ENCODE measurements around the gene TBL1X. TPM values are rescaled to one million over a fixed set of nuclear protein-coding genes. Genes with fewer than 3 reads are reported as not detected.

Gene TBL1X
- polyA plus RNA-seq, 1 experiment, result 24.9 TPM

GRCh38 chrX:9510366-9510765 is 45.5 kb downstream of the TBL1X start:
- no peaks in the 10 kb centered on the region for H3K9me3 ChIP-seq (ENCODE audit: control insufficient read depth, insufficient read depth, low read length)
- DNase-seq (ENCODE audit: low read depth, low spot score), result no peak
- H3K27me3 ChIP-seq (ENCODE audit: control insufficient read depth, insufficient read depth, low read length), result no peaks in the 10 kb centered on the region
- no peak overlapping the region for H3K4me3 ChIP-seq (ENCODE audit: low read depth, low read length)
- no peak for TF ChIP-seq CTCF (IDR thresholded peaks at IDR 0.05; ENCODE audit: low read depth, low read length)
- ChIA-PET CTCF (no interaction called here), POLR2A (no interaction called here)
- H3K27ac ChIP-seq (ENCODE audit: low read depth, low read length), result no peak overlapping the region

GRCh38 chrX:9510980-9511379 is 46.1 kb downstream of the TBL1X start:
- no peak overlapping the region for H3K27ac ChIP-seq (ENCODE audit: low read depth, low read length)
- DNase-seq (ENCODE audit: low read depth, low spot score), result no peak
- POLR2A ChIA-PET, result no interaction called here
- no peaks in the 10 kb centered on the region for H3K9me3 ChIP-seq (ENCODE audit: control insufficient read depth, insufficient read depth, low read length)
- no peaks in the 10 kb centered on the region for H3K27me3 ChIP-seq (ENCODE audit: control insufficient read depth, insufficient read depth, low read length)
- CTCF ChIA-PET, result interaction anchor here (0.6 kb wide), 1 partner anchor 694 kb away, joined by 4 read pairs; no protein-coding TSS in a partner anchor
- no peak for TF ChIP-seq CTCF (IDR thresholded peaks at IDR 0.05; ENCODE audit: low read depth, low read length)
- no peak overlapping the region for H3K4me3 ChIP-seq (ENCODE audit: low read depth, low read length)

GRCh38 chrX:9515489-9515888 is 50.6 kb downstream of the TBL1X start:
- Histone ChIP-seq H3K27me3 (ENCODE audit: control insufficient read depth, insufficient read depth, low read length) (no peaks in the 10 kb centered on the region), H3K9me3 (ENCODE audit: control insufficient read depth, insufficient read depth, low read length) (no peaks in the 10 kb centered on the region), H3K4me3 (ENCODE audit: low read depth, low read length) (no peak overlapping the region), H3K27ac (ENCODE audit: low read depth, low read length) (no peak overlapping the region)
- ChIA-PET CTCF (no interaction called here), POLR2A (no interaction called here)
- DNase-seq (ENCODE audit: low read depth, low spot score), result no peak
- TF ChIP-seq CTCF (IDR thresholded peaks at IDR 0.05; ENCODE audit: low read depth, low read length), result no peak

- no peaks in the 10 kb centered on the region for H3K27me3 ChIP-seq (ENCODE audit: control insufficient read depth, insufficient read depth, low read length)
- no peak for TF ChIP-seq CTCF (IDR thresholded peaks at IDR 0.05; ENCODE audit: low read depth, low read length)
- H3K9me3 ChIP-seq (ENCODE audit: control insufficient read depth, insufficient read depth, low read length), result no peaks in the 10 kb centered on the region
- ChIA-PET CTCF (no interaction called here), POLR2A (no interaction called here)
- DNase-seq (ENCODE audit: low read depth, low spot score), result no peak
- no peak overlapping the region for H3K27ac ChIP-seq (ENCODE audit: low read depth, low read length)
- H3K4me3 ChIP-seq (ENCODE audit: low read depth, low read length), result no peak overlapping the region
These were observed 51.2 kb downstream of the TBL1X start for GRCh38 chrX:9515973-9516538.

- H3K9me3 ChIP-seq (ENCODE audit: control insufficient read depth, insufficient read depth, low read length), result no peaks in the 10 kb centered on the region
- no peak for DNase-seq (ENCODE audit: low read depth, low spot score)
- POLR2A ChIA-PET, result no interaction called here
- no peaks in the 10 kb centered on the region for H3K27me3 ChIP-seq (ENCODE audit: control insufficient read depth, insufficient read depth, low read length)
- no peak for TF ChIP-seq CTCF (IDR thresholded peaks at IDR 0.05; ENCODE audit: low read depth, low read length)
- CTCF ChIA-PET, result no interaction called here
- no peak overlapping the region for H3K4me3 ChIP-seq (ENCODE audit: low read depth, low read length)
- no peak overlapping the region for H3K27ac ChIP-seq (ENCODE audit: low read depth, low read length)
These were observed 51.8 kb downstream of the TBL1X start for GRCh38 chrX:9516635-9517034.

Data from AG04450 (cell line).